Transverse colon (tissue), 4 donors: ENCODE results near the gene RBM46. TPM values are rescaled to one million over a fixed set of nuclear protein-coding genes. Genes with fewer than 3 reads are reported as not detected.
"Not testable (repeated sequence)": the region's sequence is repeated elsewhere in the genome, so short reads cannot be mapped to it uniquely, and the experiment has no call there.

ENCODE experiments used
- DNase-seq: peaks from one replicate; pipeline ENCODE4 v3.0.0-alpha.2; 2019
- H3K27ac ChIP-seq, 4 donors: fragments of 200-600 bp; sonication (generic); 2 replicates each; pipeline ENCODE4 v1.5.1; 2016 to 2018; ENCODE audit warnings: inconsistent platforms in 4 of 4
- H3K27me3 ChIP-seq: fragments of 200-600 bp; sonication (generic); 2 replicates; pipeline ENCODE4 v1.5.1; 2017; ENCODE audit warnings: inconsistent platforms
- H3K36me3 ChIP-seq, 4 donors: fragments of 200-600 bp; sonication (generic); 2 replicates each; pipeline ENCODE4 v1.5.1; 2017 to 2019; ENCODE audit warnings: inconsistent platforms in 4 of 4
- H3K4me1 ChIP-seq, 4 donors: fragments of 200-600 bp; sonication (generic); 2 replicates each; pipeline ENCODE4 v1.5.1; 2017 to 2020; ENCODE audit warnings: inconsistent platforms in 4 of 4
- H3K4me3 ChIP-seq, 4 donors: fragments of 200-600 bp; sonication (generic); 1 replicate in 1 of 4; 2 replicates in 3 of 4; pipeline versions ENCODE4 v1.5.1 to v1.6.1; 2017 to 2019; ENCODE audit warnings: inconsistent platforms in 4 of 4
- H3K9me3 ChIP-seq, 2 donors: fragments of 200-600 bp; sonication (generic); 2 replicates each; pipeline ENCODE4 v1.5.1; 2017 to 2019; ENCODE audit warnings: inconsistent platforms in 2 of 2
- EP300 ChIP-seq: sonication (generic); formaldehyde crosslinking; IDR thresholded peaks from one replicate; pipeline ENCODE4 v1.6.1; 2017; ENCODE audit warnings: antibody characterized with exemption, low read depth
- POLR2A ChIP-seq: fragments of 450-650 bp; IDR thresholded peaks from one replicate; pipeline ENCODE4 v1.6.1; 2016; ENCODE audit warnings: antibody characterized with exemption, mild to moderate bottlenecking, moderate library complexity
- POLR2AphosphoS5 ChIP-seq, 3 donors: sonication (generic); formaldehyde crosslinking; IDR thresholded peaks; one replicate each; pipeline ENCODE4 v1.6.1; 2016; ENCODE audit warnings: antibody characterized with exemption in 3 of 3
- WGBS, 2 donors: methylation state at CpG; one replicate each; pipeline ENCODE4 v1.1.5; 2018; ENCODE audit warnings: low coverage in 1 of 2; 5-methylcytosine and 5-hydroxymethylcytosine counted together
- in situ Hi-C, 4 donors: fragments of 200-750 bp; cut with MboI; loops; one replicate each; pipeline versions ENCODE4 v1.15.0 to v1.15.1; 2017; ENCODE audit warnings: low sequenced_read_pairs in 3 of 4, low pct_ligation_motif_present in 1 of 4, low pct_unique_long_range_greater_than_20kb in 1 of 4
- intact Hi-C: fragments of 100-400 bp; cut with DNase I; formaldehyde crosslinking; loops from one replicate; pipeline ENCODE4 v1.15.1; 2023; ENCODE audit warnings: low total_unique reads
- total RNA-seq, 4 donors: library from RNA; depleted of rRNA; stranded (reverse); fragments of >200 nt; gene quantifications; one replicate each; pipeline ENCODE4 v1.1.0, GENCODE V29; 2016
- TF ChIP-seq, protein P1 (sequence below), 5 experiments: fragments of 200-600 bp in 3 of 5; fragments of 450-650 bp in 2 of 5; sonication (generic) in 3 of 5; IDR thresholded peaks; 1 replicate in 2 of 5; 2 replicates in 3 of 5; pipeline ENCODE4 v1.5.1; 2016 to 2017; ENCODE audit warnings: antibody characterized with exemption in 5 of 5, inconsistent platforms in 3 of 5, mild to moderate bottlenecking in 2 of 5, moderate library complexity in 1 of 5

Gene RBM46
- total RNA-seq, 4 donors from 2014 or later: not detected

DNA sequence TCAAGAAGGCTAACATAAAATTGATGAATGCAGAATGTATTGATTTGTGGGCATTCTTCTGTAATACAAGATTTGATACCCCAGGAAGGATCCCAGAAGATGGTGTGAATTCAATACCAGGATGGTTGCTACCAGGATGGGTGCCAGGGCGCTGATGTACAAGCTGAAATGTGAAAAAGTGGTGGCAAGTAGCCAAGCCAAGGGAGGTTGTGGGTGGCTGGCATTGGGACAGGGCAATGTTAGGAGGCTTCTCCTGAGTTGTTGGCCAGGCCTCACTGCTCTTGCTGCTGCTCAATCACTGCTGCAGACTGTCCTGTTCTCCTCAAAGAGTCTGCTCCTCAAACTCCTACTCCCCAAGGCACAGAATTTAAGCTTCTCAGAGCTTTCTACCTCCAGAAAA lies 77.1 kb downstream of the RBM46 start:
- DNase-seq: no peak
- Histone ChIP-seq H3K9me3 (no peaks in the 10 kb centered on the region), H3K27ac (no peak overlapping the region), H3K4me1 (no peaks in the 10 kb centered on the region), H3K4me3 (no peak overlapping the region), H3K36me3 (no peaks in the 10 kb centered on the region), H3K27me3 (no peaks in the 10 kb centered on the region)
- in situ Hi-C loops: no loop called here
- TF ChIP-seq, protein P1, sequence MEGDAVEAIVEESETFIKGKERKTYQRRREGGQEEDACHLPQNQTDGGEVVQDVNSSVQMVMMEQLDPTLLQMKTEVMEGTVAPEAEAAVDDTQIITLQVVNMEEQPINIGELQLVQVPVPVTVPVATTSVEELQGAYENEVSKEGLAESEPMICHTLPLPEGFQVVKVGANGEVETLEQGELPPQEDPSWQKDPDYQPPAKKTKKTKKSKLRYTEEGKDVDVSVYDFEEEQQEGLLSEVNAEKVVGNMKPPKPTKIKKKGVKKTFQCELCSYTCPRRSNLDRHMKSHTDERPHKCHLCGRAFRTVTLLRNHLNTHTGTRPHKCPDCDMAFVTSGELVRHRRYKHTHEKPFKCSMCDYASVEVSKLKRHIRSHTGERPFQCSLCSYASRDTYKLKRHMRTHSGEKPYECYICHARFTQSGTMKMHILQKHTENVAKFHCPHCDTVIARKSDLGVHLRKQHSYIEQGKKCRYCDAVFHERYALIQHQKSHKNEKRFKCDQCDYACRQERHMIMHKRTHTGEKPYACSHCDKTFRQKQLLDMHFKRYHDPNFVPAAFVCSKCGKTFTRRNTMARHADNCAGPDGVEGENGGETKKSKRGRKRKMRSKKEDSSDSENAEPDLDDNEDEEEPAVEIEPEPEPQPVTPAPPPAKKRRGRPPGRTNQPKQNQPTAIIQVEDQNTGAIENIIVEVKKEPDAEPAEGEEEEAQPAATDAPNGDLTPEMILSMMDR (IDR thresholded peaks at IDR 0.05): no peak
- TF ChIP-seq POLR2AphosphoS5 (IDR thresholded peaks at IDR 0.05) (no peak), POLR2A (no peak), EP300 (no peak)
- WGBS, 2 donors: 72 to 83% methylated on average over 1 of the region's 1 CpG
- intact Hi-C loops: no loop called here

DNA sequence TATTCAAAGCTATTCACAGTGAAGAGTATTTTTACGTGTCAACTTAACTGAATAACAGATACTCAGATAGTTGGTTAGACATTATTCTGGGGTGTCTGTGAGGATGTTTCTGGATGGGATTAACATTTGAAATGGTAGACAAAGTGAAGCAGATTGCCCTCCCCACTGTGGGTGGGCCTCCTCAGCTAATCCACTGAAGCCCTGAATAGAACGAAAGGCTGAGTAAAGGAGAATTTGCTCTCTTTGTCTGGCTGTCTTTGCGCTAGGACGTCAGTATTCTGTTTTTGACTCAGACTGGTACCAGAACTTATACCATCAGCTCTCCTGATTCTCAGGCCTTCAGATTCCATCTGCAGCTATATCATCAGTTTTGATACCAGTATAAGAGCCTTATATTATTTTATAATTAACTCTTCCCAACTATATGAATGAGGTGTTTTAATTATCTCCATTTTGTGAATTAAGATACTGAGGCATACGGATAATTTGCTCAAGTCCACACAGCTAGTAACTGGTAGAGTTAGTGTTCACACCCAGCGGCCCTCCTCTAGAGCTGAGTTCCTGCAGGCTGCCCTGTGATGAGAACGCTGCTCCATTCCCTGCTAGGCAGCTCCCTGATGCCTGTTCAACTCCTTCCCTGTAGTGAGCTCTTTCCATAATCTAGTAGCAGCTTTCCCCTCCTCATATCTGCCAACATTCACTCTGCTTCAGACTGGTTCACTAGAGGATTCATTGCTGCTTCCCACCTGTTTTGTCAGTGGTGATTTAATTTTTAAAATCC lies 87.5 kb downstream of the RBM46 start:
- intact Hi-C loops: no loop called here
- Histone ChIP-seq H3K4me3 (no peak overlapping the region), H3K27ac (no peak overlapping the region), H3K4me1 (no peaks in the 10 kb centered on the region), H3K27me3 (no peaks in the 10 kb centered on the region), H3K9me3 (peaks cover 0 to 2% of the 10 kb centered on the region in 2 donors), H3K36me3 (no peaks in the 10 kb centered on the region)
- DNase-seq: no peak
- in situ Hi-C loops: no loop called here
- TF ChIP-seq POLR2A (no peak), POLR2AphosphoS5 (IDR thresholded peaks at IDR 0.05) (no peak), EP300 (no peak)
- TF ChIP-seq, protein P1 (IDR thresholded peaks at IDR 0.05): no peak
- 58 to 85% methylated on average over 4 to 7 of the region's 7 CpGs for WGBS, 2 donors

- Histone ChIP-seq H3K36me3 (no peaks in the 10 kb centered on the region), H3K4me3 (no peak overlapping the region), H3K27ac (no peak overlapping the region), H3K4me1 (no peaks in the 10 kb centered on the region), H3K27me3 (no peaks in the 10 kb centered on the region), H3K9me3 (peaks cover 0 to 5% of the 10 kb centered on the region in 2 donors)
- TF ChIP-seq POLR2A (no peak), POLR2AphosphoS5 (IDR thresholded peaks at IDR 0.05) (no peak), EP300 (no peak)
- TF ChIP-seq, protein P1 (IDR thresholded peaks at IDR 0.05): no peak
- WGBS, 2 donors: 78 to 80% methylated on average over 2 to 3 of the region's 3 CpGs
- DNase-seq: no peak
- intact Hi-C loops: no loop called here
- in situ Hi-C loops: no loop called here
Observed at GRCh38 chr4:154869301-154869700, 88.2 kb downstream of the RBM46 start.

GRCh38 chr4:154872198-154872597 lies 91.1 kb downstream of the RBM46 start:
- in situ Hi-C loops: no loop called here
- H3K27ac ChIP-seq: no peak overlapping the region

GRCh38 chr4:154874049-154874448 lies 93.0 kb downstream of the RBM46 start:
- H3K4me1 ChIP-seq, H3K27me3 ChIP-seq, intact Hi-C loops, H3K27ac ChIP-seq, DNase-seq, H3K4me3 ChIP-seq, H3K36me3 ChIP-seq, in situ Hi-C loops, H3K9me3 ChIP-seq: not testable (repeated sequence)
- WGBS, 2 donors: 90 to 95% methylated on average over 4 of the region's 4 CpGs

More at GRCh38 chr4:154872198-154872597, 91.1 kb downstream of the RBM46 start:
- Histone ChIP-seq H3K9me3 (peaks cover 0 to 8% of the 10 kb centered on the region in 2 donors), H3K36me3 (no peaks in the 10 kb centered on the region), H3K4me3 (no peak overlapping the region), H3K27me3 (no peaks in the 10 kb centered on the region), H3K4me1 (no peaks in the 10 kb centered on the region)
- TF ChIP-seq, protein P1 (IDR thresholded peaks at IDR 0.05): no peak
- no peak for TF ChIP-seq POLR2AphosphoS5 (IDR thresholded peaks at IDR 0.05)
- TF ChIP-seq EP300: no peak
- no peak for TF ChIP-seq POLR2A
- DNase-seq: no peak
- intact Hi-C loops: no loop called here
